HG02571 (cell line): Measurements from ENCODE around the gene ZFYVE28.

Source experiments
- ATAC-seq: cut with Tn5 transposase; IDR thresholded peaks from one replicate; pipeline ENCODE4 v1.9.1; 2021; ENCODE audit warnings: mild to moderate bottlenecking, moderate library complexity; ENCODE audit not compliant: unreplicated experiment

Gene ZFYVE28

DNA sequence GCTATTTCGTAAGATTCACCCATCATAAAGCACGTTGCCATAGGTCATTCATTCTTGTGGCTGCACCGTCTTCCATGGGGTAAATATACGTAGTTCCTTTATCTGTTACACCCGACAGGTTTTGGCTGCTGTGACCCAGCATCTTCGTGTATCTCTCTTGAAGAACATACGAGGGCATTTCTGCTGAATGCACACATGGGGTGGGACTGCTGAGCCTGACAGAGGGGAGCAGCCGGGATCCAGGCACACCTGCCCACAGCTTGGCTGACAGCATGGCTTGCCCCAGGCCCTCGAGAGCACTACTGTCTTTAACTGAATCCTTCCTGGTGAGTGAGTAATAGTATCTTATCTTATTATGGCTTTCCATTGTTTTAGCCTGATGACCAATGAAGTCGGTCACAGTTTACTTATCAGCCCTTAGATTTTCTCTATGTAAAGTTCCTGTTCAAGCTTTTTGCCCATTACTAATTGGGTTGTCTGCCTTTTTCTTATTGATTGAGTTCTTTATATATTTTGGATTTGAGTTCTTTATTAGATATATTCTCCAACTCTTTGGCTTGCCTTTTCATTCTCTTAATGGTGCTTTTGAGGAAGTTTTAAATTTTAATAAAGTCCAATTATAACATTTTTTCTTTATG lies 111.6 kb downstream of the ZFYVE28 start:
- no peak for ATAC-seq

DNA sequence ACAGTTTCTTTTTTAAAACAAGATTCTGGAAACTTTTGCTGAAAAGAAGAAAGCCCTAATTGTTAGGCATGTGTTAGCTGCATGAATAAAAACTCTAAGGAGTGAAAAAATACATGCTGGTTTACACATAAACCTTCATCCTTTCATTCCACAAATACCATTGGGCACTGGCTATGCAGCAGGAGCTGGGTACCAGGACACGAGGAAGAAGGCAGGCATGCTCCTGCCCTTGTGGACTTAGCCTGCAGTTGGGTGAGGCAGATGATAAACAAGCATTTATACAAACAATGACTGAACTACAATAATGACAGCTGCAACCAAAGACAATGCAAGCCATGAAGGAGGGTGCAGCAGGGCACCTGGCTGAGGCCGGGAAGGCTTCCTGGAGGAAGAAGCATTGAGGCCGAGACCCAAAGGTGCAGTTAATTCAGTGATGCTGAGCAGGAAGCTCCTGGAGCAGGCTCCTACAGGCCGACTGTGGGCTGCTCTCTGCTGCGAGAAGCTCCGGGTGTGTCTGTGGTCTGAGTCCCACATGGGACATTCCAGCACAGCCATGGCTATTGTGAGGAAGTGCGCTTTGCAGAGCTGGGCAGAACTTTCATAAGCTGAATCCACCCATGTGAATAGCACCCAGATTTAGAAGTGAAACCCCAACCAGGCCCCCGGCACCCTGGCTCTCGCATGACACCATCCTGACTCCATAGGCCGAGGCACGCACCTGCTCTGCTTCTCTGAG lies 112.5 kb downstream of the ZFYVE28 start:
- no peak for ATAC-seq

DNA sequence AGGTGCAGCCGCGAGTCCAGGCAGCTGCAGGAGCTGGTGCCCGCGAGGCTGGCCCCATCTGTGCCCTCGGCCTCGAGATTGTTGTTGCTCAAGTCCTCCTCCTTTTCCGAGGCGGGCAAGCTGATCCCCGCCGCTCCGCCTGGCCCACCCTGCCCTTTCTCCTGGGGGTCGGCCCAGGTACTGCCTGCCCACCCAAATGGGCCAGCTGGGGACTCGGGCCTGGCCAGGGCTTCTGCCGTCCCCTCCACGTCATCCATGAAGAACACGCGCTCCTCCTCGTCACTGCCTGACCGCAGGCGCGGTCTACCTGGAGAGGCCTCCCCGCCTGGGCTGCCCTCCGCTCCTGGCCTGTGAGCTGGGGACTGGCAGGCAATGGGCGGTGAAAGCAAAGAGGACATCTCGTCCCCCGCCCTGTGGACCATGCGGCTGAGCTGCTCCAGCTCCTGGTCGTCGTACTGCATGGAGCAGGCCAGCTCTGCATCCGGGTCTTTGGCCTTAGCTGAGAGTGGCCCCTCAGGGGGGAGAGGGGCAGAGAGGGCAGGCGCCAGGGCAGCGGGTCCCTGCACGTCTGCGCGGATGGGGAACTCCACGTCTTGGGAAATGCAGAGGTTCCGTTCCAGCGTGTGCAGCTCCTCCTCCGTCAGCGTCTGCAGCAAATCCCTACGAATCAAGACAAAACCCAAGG lies 113.4 kb downstream of the ZFYVE28 start:
- ATAC-seq = no peak

- ATAC-seq = no peak
Observed at GRCh38 chr4:2304321-2304876, 114.0 kb downstream of the ZFYVE28 start.

GRCh38 chr4:2303686-2304320 lies 114.6 kb downstream of the ZFYVE28 start:
- no peak for ATAC-seq

- ATAC-seq = no peak
Observed at GRCh38 chr4:2303121-2303685, 115.2 kb downstream of the ZFYVE28 start.

- no peak for ATAC-seq
Observed at GRCh38 chr4:2302387-2303119, 115.9 kb downstream of the ZFYVE28 start.

GRCh38 chr4:2301806-2302205 lies 116.6 kb downstream of the ZFYVE28 start:
- no peak for ATAC-seq

DNA sequence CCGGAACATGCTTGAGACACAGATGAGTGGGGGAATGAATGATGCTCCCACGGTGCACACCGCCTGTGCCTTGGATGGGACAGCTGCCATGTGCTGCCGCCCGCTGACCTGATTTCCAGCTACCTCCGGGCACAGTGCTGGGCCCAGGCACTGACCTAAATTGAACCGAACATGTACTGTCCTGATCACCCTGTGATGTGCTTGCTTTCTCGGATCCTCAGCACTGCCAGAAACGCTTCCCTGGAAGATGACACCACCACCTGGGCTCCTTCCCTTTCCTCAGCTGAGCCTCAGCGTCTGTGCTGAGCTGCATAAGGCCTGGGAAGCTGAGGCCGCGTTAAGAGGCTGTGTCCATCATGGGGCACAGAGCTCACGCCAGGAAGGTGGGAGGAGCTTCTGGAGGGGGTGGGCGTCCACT lies 117.2 kb downstream of the ZFYVE28 start:
- no peak for ATAC-seq

DNA sequence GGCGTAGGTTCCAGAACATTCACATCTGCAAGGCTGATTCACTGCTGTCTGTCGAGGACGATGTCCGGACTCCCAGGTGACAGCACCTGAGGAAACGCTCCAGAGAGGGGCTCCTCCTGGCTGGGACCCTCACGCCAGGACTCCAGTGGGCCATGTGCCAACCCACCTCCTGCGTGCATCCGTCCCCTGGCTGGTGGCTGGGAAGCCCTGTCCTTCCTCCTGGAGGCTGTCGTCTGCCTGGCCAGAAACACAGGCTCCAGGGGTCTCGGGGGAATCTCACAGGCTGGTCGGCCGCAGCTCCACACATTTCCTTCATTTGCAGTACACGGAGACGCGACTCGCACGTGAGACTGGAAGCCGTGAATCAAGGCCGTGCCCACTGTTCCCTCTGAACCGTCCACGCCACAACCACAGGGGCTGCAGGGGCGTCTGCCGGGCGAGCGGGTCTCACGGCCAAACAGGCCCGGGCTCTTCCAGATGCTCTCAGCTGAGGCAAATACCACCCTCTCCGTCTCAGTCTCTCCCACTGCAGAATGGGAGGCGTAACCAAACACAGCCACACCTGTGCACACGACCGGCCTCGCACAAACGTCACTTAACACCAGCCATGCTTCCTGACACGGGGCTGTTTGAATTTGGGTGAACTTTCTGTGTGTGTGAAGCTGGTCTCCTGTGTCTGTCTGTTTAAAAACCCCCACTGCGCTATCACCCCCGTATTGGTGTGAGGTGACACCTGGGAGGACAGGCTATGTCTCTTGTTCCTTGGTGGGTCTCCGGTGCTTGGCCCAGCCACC lies 117.8 kb downstream of the ZFYVE28 start:
- ATAC-seq = no peak

- no peak for ATAC-seq
Observed at GRCh38 chr4:2299794-2300193, 118.7 kb downstream of the ZFYVE28 start.

GRCh38 chr4:2298532-2298991 lies 119.9 kb downstream of the ZFYVE28 start:
- ATAC-seq = no peak

DNA sequence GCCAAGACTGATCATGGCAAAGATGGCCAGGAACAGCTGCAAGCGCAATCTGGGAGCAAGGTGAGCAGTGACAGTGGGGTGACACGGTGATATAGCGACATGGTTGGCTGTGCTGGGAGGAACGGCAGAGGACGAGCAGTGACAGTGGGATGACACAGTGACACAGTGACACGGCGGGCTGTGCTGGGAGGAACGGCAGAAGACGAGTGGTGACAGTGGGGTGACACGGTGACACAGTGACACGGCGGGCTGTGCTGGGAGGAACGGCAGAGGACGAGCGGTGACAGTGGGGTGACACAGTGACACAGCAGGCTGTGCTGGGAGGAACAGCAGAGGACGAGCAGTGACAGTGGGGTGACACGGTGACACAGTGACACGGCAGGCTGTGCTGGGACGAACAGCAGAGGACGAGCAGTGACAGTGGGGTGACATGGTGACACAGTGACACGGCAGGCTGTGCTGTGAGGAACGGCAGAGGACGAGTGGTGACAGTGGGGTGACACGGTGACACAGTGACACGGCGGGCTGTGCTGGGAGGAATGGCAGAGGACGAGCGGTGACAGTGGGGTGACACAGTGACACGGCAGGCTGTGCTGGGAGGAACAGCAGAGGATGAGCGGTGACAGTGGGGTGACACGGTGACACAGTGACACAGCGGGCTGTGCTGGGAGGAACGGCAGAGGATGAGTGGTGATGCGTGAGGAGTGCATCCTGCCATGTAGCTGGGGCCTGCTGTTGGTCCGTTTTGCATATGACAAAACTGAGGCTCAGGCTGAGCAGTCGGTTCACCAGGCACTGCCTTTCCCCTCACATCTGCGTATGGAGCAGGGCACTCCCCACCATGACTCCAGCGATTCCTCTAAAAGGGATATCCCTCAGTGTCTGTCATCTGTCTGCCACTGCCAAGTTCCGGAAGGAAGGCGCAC lies 120.6 kb downstream of the ZFYVE28 start:
- ATAC-seq = no peak

DNA sequence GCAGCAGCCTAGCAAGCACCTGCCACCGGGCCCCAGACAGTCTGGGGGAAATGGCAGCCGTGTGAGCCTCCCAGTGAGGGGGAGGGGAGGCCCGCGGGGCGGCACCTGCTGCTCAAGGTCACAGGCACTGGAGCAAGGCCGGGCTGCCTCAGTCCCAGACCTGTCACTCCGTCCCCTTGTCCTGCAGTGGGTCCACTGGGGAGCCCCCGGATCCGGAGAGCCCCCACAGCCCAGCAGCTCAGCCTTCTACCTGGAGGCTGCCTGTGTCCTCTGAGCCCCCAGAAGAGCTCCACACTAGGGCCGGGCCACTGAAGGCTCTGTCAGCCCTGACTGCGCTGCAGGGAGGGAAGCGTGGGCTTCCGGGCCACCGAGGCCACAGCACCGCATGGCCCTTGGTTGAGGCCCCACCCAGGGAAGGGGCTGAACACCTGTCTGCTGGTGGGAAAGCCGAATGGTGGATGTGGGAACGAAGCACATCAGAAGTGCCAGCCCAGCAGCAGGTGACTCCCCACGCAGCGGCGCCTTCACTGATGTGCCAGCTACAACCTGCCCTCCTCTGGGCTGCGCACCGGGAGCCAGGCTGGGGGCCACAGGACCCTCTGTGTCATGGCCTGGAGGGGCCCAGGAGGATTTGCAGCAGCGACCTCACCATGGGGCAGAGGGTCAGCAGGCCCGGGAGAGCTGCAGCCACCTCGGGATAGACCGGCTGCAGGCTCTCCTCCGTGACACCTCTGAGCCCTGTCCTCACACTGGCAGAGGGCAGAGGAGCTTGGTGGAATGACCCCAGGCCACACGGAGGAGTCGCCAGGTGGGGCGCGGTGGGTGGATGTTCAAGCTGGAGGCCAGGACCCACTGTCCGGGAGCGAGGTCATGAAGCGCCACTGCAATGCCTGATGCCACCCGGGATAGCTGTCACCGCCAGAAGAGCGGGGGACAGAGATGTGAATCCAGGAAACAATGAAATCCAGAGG lies 121.5 kb downstream of the ZFYVE28 start:
- no peak for ATAC-seq

DNA sequence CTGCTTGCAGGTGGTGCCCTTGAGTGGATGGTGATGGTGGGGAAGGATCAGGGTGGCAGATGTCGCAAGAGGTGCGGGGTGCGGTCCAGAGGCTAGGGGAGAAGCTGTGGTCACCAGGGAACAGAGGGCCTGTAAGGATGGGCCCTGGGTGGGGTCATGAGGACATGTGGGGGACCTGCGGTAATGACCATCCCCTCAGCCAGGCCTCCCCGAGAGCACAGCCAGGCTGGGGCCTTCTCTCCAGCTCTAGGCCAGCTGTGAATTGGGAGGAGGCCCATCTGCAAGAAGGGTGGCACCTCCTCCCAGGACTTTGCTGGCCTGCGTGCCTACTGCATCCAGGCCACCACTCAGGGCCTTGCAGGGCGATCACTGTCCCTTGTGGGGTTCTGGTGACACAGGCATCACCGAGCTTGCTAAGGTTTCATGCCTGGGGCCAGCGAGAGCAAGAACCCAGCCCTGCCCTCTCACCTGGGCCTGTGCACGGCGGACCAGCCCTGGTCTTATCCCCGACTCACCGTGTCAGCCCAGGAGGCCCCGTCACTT lies 122.5 kb downstream of the ZFYVE28 start:
- ATAC-seq = no peak

GRCh38 chr4:2295500-2295899 lies 122.9 kb downstream of the ZFYVE28 start:
- no peak for ATAC-seq

DNA sequence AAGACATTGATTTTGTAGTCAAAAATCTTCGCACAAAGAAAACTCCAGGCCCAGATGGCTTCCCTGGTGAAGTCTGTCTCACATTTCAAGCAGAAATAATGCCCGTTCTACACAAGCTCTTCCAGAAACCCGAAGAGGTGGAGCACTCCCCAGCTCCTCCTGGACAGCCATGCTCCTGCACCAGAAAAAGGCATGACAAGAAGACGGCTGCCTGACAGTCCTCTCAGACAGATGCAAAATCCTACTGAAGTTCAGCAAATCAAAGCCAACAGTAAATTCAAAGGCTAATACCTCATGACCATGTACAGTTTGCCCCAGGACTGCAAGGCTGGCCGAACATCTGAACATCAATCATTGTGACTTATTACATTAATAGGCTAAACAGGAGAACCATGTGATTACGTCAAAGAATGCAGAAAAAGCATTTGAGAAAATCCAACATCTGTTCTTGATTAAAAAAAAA lies 125.8 kb downstream of the ZFYVE28 start:
- ATAC-seq = no peak
